ENCODE measurements around the gene CREB3L1. TPM values are rescaled to one million over a fixed set of nuclear protein-coding genes. Genes with fewer than 3 reads are reported as not detected.

The CREB3L1 gene
- total RNA-seq, 1 experiment from 2014 or later, result 1.1 TPM

- Histone ChIP-seq H3K9ac (ENCODE audit: low read length) (no peak overlapping the region), H2AFZ (ENCODE audit: low read length) (no peak overlapping the region), H3F3A (ENCODE audit: low read length, unreplicated experiment) (no peaks in the 10 kb centered on the region), H3K27me3 (ENCODE audit: low read length) (no peaks in the 10 kb centered on the region), H3K36me3 (ENCODE audit: low read depth, low read length) (no peaks in the 10 kb centered on the region), H4K20me1 (ENCODE audit: low read length) (no peaks in the 10 kb centered on the region), H3K79me2 (ENCODE audit: low read length) (no peaks in the 10 kb centered on the region), H3K4me2 (ENCODE audit: low read length) (no peak overlapping the region), H3K9me3 (ENCODE audit: low read length) (no peaks in the 10 kb centered on the region), H3K4me1 (ENCODE audit: insufficient read depth, low read length) (peaks cover 17% of the 10 kb centered on the region), H3K4me3 (ENCODE audit: low read length) (no peak overlapping the region), H3K27ac (ENCODE audit: low read length) (no peak overlapping the region), H3K9me2 (replicated peaks; ENCODE audit: low read length) (no peaks in the 10 kb centered on the region)
- TF ChIP-seq EZH2 (IDR thresholded peaks at IDR 0.05; ENCODE audit: low read length, unreplicated experiment) (no peak), CTCF (conservative IDR thresholded peaks at IDR 0.05; ENCODE audit: low read depth, low read length) (no peak), EZH2phosphoT487 (IDR thresholded peaks at IDR 0.05; ENCODE audit: borderline replicate concordance, low read length) (no peak)
- POLR2A ChIA-PET (ENCODE audit: unreplicated experiment), result interaction anchor here (0.6 kb wide), 1 partner anchor 131 kb away, joined by 3 read pairs; no protein-coding TSS in a partner anchor
- CTCF ChIA-PET, result no interaction called here
- no TSS peak for BruUV-seq (replicated peaks)
- intact Hi-C loops (cut with micrococcal nuclease), result loop anchor here (10.0 kb wide), 1 partner anchor 270 kb away; no protein-coding TSS in a partner anchor
- ATAC-seq, result no peak
- no peak for DNase-seq
Measured at GRCh38 chr11:46234311-46234710, 43.2 kb upstream of the CREB3L1 start.

- no TSS peak for BruUV-seq (replicated peaks)
- ChIA-PET CTCF (no interaction called here), POLR2A (ENCODE audit: unreplicated experiment) (no interaction called here)
- DNase-seq (no peak), ATAC-seq (no peak)
- Histone ChIP-seq H3K4me3 (ENCODE audit: low read length) (no peak overlapping the region), H3K27ac (ENCODE audit: low read length) (no peak overlapping the region), H3K27me3 (ENCODE audit: low read length) (no peaks in the 10 kb centered on the region), H2AFZ (ENCODE audit: low read length) (no peak overlapping the region), H3K9me2 (replicated peaks; ENCODE audit: low read length) (no peaks in the 10 kb centered on the region), H3K9me3 (ENCODE audit: low read length) (no peaks in the 10 kb centered on the region), H3K4me1 (ENCODE audit: insufficient read depth, low read length) (peaks cover 22% of the 10 kb centered on the region), H3K79me2 (ENCODE audit: low read length) (no peaks in the 10 kb centered on the region), H3K9ac (ENCODE audit: low read length) (no peak overlapping the region), H3K36me3 (ENCODE audit: low read depth, low read length) (no peaks in the 10 kb centered on the region), H4K20me1 (ENCODE audit: low read length) (no peaks in the 10 kb centered on the region), H3F3A (ENCODE audit: low read length, unreplicated experiment) (no peaks in the 10 kb centered on the region), H3K4me2 (ENCODE audit: low read length) (no peak overlapping the region)
- TF ChIP-seq CTCF (conservative IDR thresholded peaks at IDR 0.05; ENCODE audit: low read depth, low read length), result no peak
- intact Hi-C loops (cut with micrococcal nuclease), result loop anchor here (2.0 to 10.0 kb wide), 3 partner anchors 109 to 271 kb away; no protein-coding TSS in a partner anchor
Measured at GRCh38 chr11:46235777-46236688, 41.4 kb upstream of the CREB3L1 start.

- TF ChIP-seq CTCF (conservative IDR thresholded peaks at IDR 0.05; ENCODE audit: low read depth, low read length), result no peak
- TF ChIP-seq EZH2 (IDR thresholded peaks at IDR 0.05; ENCODE audit: low read length, unreplicated experiment), result no peak
- no peak for TF ChIP-seq EZH2phosphoT487 (IDR thresholded peaks at IDR 0.05; ENCODE audit: borderline replicate concordance, low read length)
- H3K79me2 ChIP-seq (ENCODE audit: low read length), result no peaks in the 10 kb centered on the region
Measured at GRCh38 chr11:46236918-46237247, 40.6 kb upstream of the CREB3L1 start.

More at GRCh38 chr11:46236918-46237247, 40.6 kb upstream of the CREB3L1 start:
- Histone ChIP-seq H3K9ac (ENCODE audit: low read length) (no peak overlapping the region), H3K4me3 (ENCODE audit: low read length) (no peak overlapping the region), H3K4me2 (ENCODE audit: low read length) (peak overlapping the region; percentile 84), H3K36me3 (ENCODE audit: low read depth, low read length) (no peaks in the 10 kb centered on the region), H3K4me1 (ENCODE audit: insufficient read depth, low read length) (peaks cover 22% of the 10 kb centered on the region), H2AFZ (ENCODE audit: low read length) (peak overlapping the region; percentile 44; the same call in 1 of the 2 replicates), H3K9me2 (replicated peaks; ENCODE audit: low read length) (no peaks in the 10 kb centered on the region), H3K27ac (ENCODE audit: low read length) (no peak overlapping the region), H3K27me3 (ENCODE audit: low read length) (no peaks in the 10 kb centered on the region), H3K9me3 (ENCODE audit: low read length) (no peaks in the 10 kb centered on the region), H4K20me1 (ENCODE audit: low read length) (no peaks in the 10 kb centered on the region), H3F3A (ENCODE audit: low read length, unreplicated experiment) (no peaks in the 10 kb centered on the region)
- POLR2A ChIA-PET (ENCODE audit: unreplicated experiment), result no interaction called here
- ATAC-seq (no peak; the same call in 1 of the 2 replicates), DNase-seq (no peak)
- intact Hi-C loops (cut with micrococcal nuclease), result loop anchor here (2.0 to 10.0 kb wide), 3 partner anchors 110 to 272 kb away; no protein-coding TSS in a partner anchor
- CTCF ChIA-PET, result no interaction called here
- no TSS peak for BruUV-seq (replicated peaks)
